Uterus (tissue), 2 donors: ENCODE data around the gene TC2N.

Source experiments
- POLR2A ChIP-seq, 2 donors: fragments of 450-650 bp; IDR thresholded peaks; one replicate each; pipeline ENCODE4 v1.6.1; 2016; ENCODE audit warnings: antibody characterized with exemption in 2 of 2, mild to moderate bottlenecking in 1 of 2, moderate library complexity in 1 of 2
- TF ChIP-seq, protein P1 (sequence below), 4 experiments: fragments of 200-600 bp in 2 of 4; fragments of 450-650 bp in 2 of 4; sonication (generic) in 2 of 4; IDR thresholded peaks; one replicate each; pipeline ENCODE4 v1.5.1; 2016 to 2019; ENCODE audit warnings: antibody characterized with exemption in 4 of 4, mild to moderate bottlenecking in 2 of 4, moderate library complexity in 1 of 4

DNA sequence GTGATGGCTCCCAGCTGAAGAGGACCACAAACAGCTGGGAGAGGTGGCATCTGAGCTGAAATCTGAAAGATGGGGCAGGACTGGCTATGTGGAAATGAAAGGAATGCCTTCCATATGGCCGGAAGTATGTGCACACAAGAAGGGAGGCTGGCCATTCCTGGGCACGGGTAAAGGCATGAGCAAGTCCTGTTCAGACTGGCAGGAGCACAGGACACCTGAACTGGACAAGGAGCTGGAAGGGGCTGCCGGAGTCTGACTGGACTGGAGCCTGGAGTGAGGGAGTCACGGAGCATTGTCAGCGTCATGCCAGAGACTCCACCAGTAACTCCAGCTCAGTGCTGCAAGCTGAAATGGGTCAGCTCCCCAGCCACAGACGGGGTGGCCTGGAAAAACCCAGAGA lies 11.9 kb upstream of the TC2N start:
- TF ChIP-seq, protein P1, sequence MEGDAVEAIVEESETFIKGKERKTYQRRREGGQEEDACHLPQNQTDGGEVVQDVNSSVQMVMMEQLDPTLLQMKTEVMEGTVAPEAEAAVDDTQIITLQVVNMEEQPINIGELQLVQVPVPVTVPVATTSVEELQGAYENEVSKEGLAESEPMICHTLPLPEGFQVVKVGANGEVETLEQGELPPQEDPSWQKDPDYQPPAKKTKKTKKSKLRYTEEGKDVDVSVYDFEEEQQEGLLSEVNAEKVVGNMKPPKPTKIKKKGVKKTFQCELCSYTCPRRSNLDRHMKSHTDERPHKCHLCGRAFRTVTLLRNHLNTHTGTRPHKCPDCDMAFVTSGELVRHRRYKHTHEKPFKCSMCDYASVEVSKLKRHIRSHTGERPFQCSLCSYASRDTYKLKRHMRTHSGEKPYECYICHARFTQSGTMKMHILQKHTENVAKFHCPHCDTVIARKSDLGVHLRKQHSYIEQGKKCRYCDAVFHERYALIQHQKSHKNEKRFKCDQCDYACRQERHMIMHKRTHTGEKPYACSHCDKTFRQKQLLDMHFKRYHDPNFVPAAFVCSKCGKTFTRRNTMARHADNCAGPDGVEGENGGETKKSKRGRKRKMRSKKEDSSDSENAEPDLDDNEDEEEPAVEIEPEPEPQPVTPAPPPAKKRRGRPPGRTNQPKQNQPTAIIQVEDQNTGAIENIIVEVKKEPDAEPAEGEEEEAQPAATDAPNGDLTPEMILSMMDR (IDR thresholded peaks at IDR 0.05) = no peak
- TF ChIP-seq POLR2A (IDR thresholded peaks at IDR 0.05) = no peak
